Endothelial cell (in vitro differentiated cells): Measurements from ENCODE around the gene PUM2. TPM values are rescaled to one million over a fixed set of nuclear protein-coding genes. Genes with fewer than 3 reads are reported as not detected.

ENCODE experiments used
- DNase-seq: peaks from one replicate; pipeline ENCODE4 v3.0.0; 2021; ENCODE audit warnings: low spot score
- H3K27ac Mint-ChIP-seq: one replicate; pipeline ENCODE4 v1.8.0; 2021; ENCODE audit warnings: mixed read lengths, inconsistent platforms; ENCODE audit not compliant: unreplicated experiment
- H3K27me3 Mint-ChIP-seq: one replicate; pipeline ENCODE4 v1.8.0; 2021; ENCODE audit warnings: mild to moderate bottlenecking, moderate library complexity, mixed read lengths, inconsistent platforms; ENCODE audit not compliant: unreplicated experiment
- H3K36me3 Mint-ChIP-seq: one replicate; pipeline ENCODE4 v1.8.0; 2021; ENCODE audit warnings: mild to moderate bottlenecking, low read depth, mixed read lengths, inconsistent platforms; ENCODE audit not compliant: unreplicated experiment
- H3K4me1 Mint-ChIP-seq: one replicate; pipeline ENCODE4 v1.8.0; 2021; ENCODE audit warnings: mild to moderate bottlenecking, mixed read lengths, inconsistent platforms; ENCODE audit not compliant: unreplicated experiment
- H3K4me3 Mint-ChIP-seq: one replicate; pipeline ENCODE4 v1.8.0; 2021; ENCODE audit warnings: mild to moderate bottlenecking, mixed read lengths, inconsistent platforms; ENCODE audit not compliant: unreplicated experiment
- H3K9me3 Mint-ChIP-seq: one replicate; pipeline ENCODE4 v1.8.0; 2021; ENCODE audit warnings: mixed read lengths, inconsistent platforms; ENCODE audit not compliant: unreplicated experiment
- CTCF ChIP-seq: fragments of 200-600 bp; sonication (generic); IDR thresholded peaks from one replicate; pipeline ENCODE4 v1.5.0; 2021; ENCODE audit warnings: antibody characterized with exemption; ENCODE audit not compliant: unreplicated experiment
- total RNA-seq: library from RNA; stranded (reverse); fragmentation: NEBNext Ultra II Directional; extraction: Animal tissue kit (Norgen Biotek cat#: 25700); gene quantifications from one replicate; pipeline ENCODE4 v1.2.1, GENCODE V29; 2021; ENCODE audit not compliant: unreplicated experiment

PUM2 gene
- total RNA-seq, 1 donor from 2014 or later: 75.3 TPM

GRCh38 chr2:20359096-20359495 lies 8.5 kb upstream of the PUM2 start:
- H3K36me3 Mint-ChIP-seq: no peaks in the 10 kb centered on the region
- no peaks in the 10 kb centered on the region for H3K27me3 Mint-ChIP-seq
- DNase-seq: no peak
- H3K27ac Mint-ChIP-seq: no peak overlapping the region
- no peak for TF ChIP-seq CTCF
- H3K4me1 Mint-ChIP-seq: peaks cover 3% of the 10 kb centered on the region
- no peaks in the 10 kb centered on the region for H3K9me3 Mint-ChIP-seq
- H3K4me3 Mint-ChIP-seq: no peak overlapping the region

DNA sequence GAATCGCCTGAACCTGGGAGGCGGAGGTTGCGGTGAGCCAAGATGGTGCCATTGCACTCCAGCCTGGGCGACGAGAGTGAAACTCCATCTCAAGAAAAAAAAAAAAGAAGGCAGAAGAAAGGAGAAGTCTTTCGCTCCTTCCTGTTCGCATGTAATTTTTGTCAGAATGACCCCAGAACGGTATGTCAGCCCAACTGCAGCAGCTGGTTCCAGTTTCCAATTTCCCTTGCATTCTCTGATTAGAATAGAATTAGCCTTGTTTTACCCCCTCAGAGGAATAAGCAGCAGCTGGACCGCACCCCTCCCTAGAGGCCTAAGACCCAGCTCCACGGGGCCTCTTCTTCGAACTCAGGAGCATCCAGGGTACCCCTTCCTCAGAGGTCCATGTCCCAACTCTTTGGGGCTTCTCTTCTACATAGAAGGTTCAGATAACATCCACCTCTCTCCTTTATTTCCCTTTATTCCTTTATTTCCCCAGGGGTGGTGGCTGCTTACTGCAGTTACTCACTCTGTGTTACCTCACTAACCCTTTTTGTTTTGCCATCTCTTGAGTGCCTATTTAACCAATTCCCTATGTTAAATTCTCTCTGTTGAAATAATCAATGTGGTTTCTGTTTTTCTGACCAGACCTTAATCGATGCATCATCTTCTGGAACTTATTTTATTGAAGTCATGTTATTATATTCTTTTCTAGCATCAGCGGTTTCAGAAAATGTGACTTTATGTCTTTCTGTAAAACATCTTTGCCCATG lies 7.2 kb upstream of the PUM2 start:
- H3K27ac Mint-ChIP-seq: no peak overlapping the region
- no peak overlapping the region for H3K4me3 Mint-ChIP-seq
- no peaks in the 10 kb centered on the region for H3K36me3 Mint-ChIP-seq
- H3K4me1 Mint-ChIP-seq: peaks cover 3% of the 10 kb centered on the region
- no peaks in the 10 kb centered on the region for H3K9me3 Mint-ChIP-seq
- TF ChIP-seq CTCF: no peak
- H3K27me3 Mint-ChIP-seq: no peaks in the 10 kb centered on the region
- DNase-seq: no peak

DNA sequence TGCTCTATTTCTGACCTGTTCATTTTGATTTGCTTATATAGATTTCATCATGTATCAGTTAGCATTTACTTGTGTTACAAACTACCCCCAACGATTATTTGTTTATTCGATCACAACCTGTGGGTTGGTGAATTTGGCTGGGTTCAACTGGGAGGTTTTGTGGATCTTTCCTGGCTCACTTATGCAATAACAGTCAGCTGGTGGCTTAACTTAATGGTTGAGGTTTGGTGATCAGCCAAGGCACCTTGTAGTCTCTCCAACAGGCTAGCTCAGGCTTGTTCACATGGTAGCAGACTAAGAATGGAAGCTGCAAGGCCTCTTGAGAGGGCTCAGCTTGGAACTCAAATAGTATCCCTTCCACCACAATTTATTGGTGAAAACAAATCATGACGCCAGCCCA lies 5.4 kb upstream of the PUM2 start:
- Mint-ChIP-seq H3K27me3 (no peaks in the 10 kb centered on the region), H3K36me3 (no peaks in the 10 kb centered on the region), H3K4me1 (no peaks in the 10 kb centered on the region), H3K27ac (no peak overlapping the region), H3K9me3 (no peaks in the 10 kb centered on the region), H3K4me3 (no peak overlapping the region)
- no peak for DNase-seq
- no peak for TF ChIP-seq CTCF

- DNase-seq: no peak
- TF ChIP-seq CTCF: no peak
- H3K27ac Mint-ChIP-seq: no peak overlapping the region
- no peak overlapping the region for H3K4me3 Mint-ChIP-seq
- H3K27me3 Mint-ChIP-seq: no peaks in the 10 kb centered on the region
- no peaks in the 10 kb centered on the region for H3K36me3 Mint-ChIP-seq
- no peaks in the 10 kb centered on the region for H3K9me3 Mint-ChIP-seq
- no peaks in the 10 kb centered on the region for H3K4me1 Mint-ChIP-seq
These were observed 4.5 kb upstream of the PUM2 start for GRCh38 chr2:20355131-20355530.

DNA sequence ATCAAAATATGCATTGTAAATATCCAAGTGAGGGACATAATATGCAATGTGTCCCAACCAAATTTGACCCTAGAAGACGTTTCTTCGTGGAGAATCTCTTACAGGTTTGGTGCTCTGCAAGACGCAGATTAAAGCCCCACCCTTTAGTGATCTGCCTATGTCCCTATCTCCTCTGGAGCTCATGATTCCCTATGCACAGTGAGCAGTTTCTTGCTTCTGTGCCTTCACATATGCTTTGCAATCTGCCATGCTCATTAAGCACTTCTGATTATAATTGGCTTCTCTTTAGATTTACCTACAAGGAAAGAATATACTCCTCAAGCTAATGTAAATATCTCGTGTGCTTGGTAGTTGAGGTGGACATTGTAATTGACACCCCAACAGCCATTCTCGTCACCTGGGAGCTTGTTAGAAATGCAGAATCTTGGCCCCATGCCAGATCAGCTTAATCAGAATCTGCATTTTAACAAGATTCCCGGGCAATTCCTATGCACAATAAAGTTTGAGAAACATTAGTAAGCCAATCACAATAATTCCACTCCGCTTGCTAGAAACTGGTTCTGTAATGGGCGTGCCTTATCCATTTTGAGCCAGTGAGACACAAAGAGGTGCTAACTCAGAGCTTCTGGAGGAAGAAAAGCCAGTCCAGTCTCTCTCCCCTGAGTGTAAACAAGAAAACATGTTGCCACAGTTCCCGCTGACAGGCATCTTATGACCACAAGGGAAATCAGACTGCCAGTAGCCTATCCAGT lies 2.8 kb upstream of the PUM2 start:
- Mint-ChIP-seq H3K9me3 (no peaks in the 10 kb centered on the region), H3K27ac (no peak overlapping the region), H3K36me3 (no peaks in the 10 kb centered on the region), H3K4me1 (peaks cover 13% of the 10 kb centered on the region), H3K27me3 (no peaks in the 10 kb centered on the region), H3K4me3 (no peak overlapping the region)
- TF ChIP-seq CTCF: no peak
- DNase-seq: no peak
